SU-DHL-6 (cell line): ENCODE measurements around the gene GNB1L.

ENCODE experiments used
- H2AFZ ChIP-seq: fragments of 200-600 bp; sonication (generic); 2 replicates; pipeline ENCODE4 v1.6.1; 2014; ENCODE audit warnings: low read depth, mild to moderate bottlenecking, moderate library complexity, mixed read lengths, antibody characterized with exemption, low read length; ENCODE audit not compliant: severe bottlenecking
- H3F3A ChIP-seq: fragments of 200-600 bp; shearing (Covaris generic); 2 replicates; pipeline ENCODE4 v1.6.0; 2016; ENCODE audit warnings: antibody characterized with exemption, mild to moderate bottlenecking; ENCODE audit not compliant: insufficient read depth
- H3K27ac ChIP-seq: fragments of 200-600 bp; sonication (generic); 2 replicates; pipeline ENCODE4 v1.5.1; 2016; ENCODE audit warnings: low read depth, mild to moderate bottlenecking, low read length, moderate library complexity, mixed read lengths
- H3K27me3 ChIP-seq: fragments of 200-600 bp; sonication (generic), shearing (Covaris generic); 2 replicates; pipeline ENCODE4 v1.6.0; 2014; ENCODE audit warnings: mild to moderate bottlenecking, low read length
- H3K36me3 ChIP-seq: fragments of 200-600 bp; sonication (generic); 2 replicates; pipeline ENCODE4 v1.6.1; 2014; ENCODE audit warnings: mild to moderate bottlenecking, low read length, mixed read lengths
- H3K4me2 ChIP-seq: fragments of 300-600, 200-600 bp; shearing (Covaris generic), sonication (generic); 2 replicates; pipeline ENCODE4 v1.6.0; 2014; ENCODE audit warnings: low read length, low read depth, mild to moderate bottlenecking; ENCODE audit not compliant: poor library complexity, severe bottlenecking
- H3K4me3 ChIP-seq: fragments of 200-600 bp; sonication (generic); 2 replicates; pipeline ENCODE4 v1.5.1; 2014; ENCODE audit warnings: antibody characterized with exemption, low read length, mild to moderate bottlenecking, mixed read lengths; ENCODE audit not compliant: insufficient read depth, poor library complexity, severe bottlenecking
- H3K79me2 ChIP-seq: fragments of 200-600 bp; sonication (generic); 2 replicates; pipeline ENCODE4 v1.6.1; 2014; ENCODE audit warnings: mild to moderate bottlenecking, low read length, moderate library complexity; ENCODE audit not compliant: insufficient read depth
- H3K9ac ChIP-seq: fragments of 200-600 bp; sonication (generic); 2 replicates; pipeline ENCODE4 v1.7.0; 2014; ENCODE audit warnings: mild to moderate bottlenecking, low read length
- H3K9me2 ChIP-seq: fragments of 200-600 bp; sonication (generic); replicated peaks from 2 replicates; pipeline ENCODE4 v1.6.1; 2014; ENCODE audit warnings: low read length; ENCODE audit not compliant: insufficient read depth
- H3K9me3 ChIP-seq: fragments of 200-600 bp; sonication (generic); 2 replicates; pipeline ENCODE4 v1.6.1; 2014; ENCODE audit warnings: low read length, mixed read lengths; ENCODE audit not compliant: insufficient read depth
- H4K20me1 ChIP-seq: fragments of 200-600 bp; sonication (generic); 2 replicates; pipeline ENCODE4 v1.6.1; 2014; ENCODE audit warnings: low read depth, mild to moderate bottlenecking, antibody characterized with exemption, low read length, moderate library complexity, mixed read lengths
- EZH2phosphoT487 ChIP-seq: fragments of 200-600 bp; sonication (generic), shearing (Covaris generic); conservative IDR thresholded peaks from 2 replicates; pipeline ENCODE4 v1.6.1; 2018; ENCODE audit warnings: mild to moderate bottlenecking, antibody characterized with exemption, low read length, moderate library complexity, mixed read lengths
- TF ChIP-seq, protein P1 (sequence below): fragments of 200-600 bp; sonication (generic); IDR thresholded peaks from one replicate; pipeline ENCODE4 v1.5.1; 2017; ENCODE audit warnings: antibody characterized with exemption, mild to moderate bottlenecking, low read length, moderate library complexity; ENCODE audit not compliant: insufficient read depth, poor library complexity, severe bottlenecking

GNB1L gene

DNA sequence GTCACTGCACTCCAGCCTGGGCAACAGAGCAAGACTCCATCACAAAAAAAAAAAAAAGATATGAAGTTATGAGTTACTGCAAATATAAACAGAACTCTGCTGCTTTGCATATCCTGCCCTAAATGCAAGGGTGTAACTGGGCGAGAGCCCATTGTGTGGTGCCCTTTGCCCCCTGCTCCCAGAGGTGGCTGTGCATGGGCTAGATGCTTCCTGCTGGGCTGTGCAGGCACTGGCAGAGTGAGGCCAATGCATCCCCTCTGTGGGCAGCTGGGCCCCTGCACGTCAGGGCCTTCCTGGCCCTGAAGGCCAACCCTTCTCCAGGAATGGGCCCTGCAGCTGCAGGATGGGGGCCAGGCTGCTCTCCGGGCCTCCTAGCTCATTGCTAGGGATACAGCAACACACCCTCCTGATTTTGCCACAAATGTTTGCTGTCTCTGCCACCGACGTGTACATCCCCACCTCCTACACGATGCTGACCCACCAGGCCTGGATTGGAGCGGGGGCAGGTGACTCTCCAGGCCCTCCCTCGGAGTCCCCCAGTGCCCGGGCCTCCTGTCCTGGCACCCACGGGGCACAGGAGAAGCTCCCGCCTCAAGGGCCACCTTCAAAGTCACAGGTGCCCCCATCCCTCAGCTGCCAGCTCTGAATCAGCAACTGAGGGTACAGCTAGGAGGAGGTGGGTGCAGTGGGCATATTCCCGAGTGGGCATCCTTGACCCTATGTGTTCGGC lies 46.2 kb upstream of the GNB1L start:
- H3K9me3 ChIP-seq, result no peaks in the 10 kb centered on the region
- H3K9me2 ChIP-seq, result no peaks in the 10 kb centered on the region
- H2AFZ ChIP-seq, result no peak overlapping the region
- no peak overlapping the region for H3K4me2 ChIP-seq
- H3K36me3 ChIP-seq, result no peaks in the 10 kb centered on the region
- H3K79me2 ChIP-seq, result no peaks in the 10 kb centered on the region
- H3F3A ChIP-seq, result no peaks in the 10 kb centered on the region
- no peak overlapping the region for H3K4me3 ChIP-seq
- no peak overlapping the region for H3K9ac ChIP-seq
- H3K27me3 ChIP-seq, result no peaks in the 10 kb centered on the region
- no peak overlapping the region for H3K27ac ChIP-seq
- TF ChIP-seq EZH2phosphoT487, result no peak
- TF ChIP-seq, protein P1, sequence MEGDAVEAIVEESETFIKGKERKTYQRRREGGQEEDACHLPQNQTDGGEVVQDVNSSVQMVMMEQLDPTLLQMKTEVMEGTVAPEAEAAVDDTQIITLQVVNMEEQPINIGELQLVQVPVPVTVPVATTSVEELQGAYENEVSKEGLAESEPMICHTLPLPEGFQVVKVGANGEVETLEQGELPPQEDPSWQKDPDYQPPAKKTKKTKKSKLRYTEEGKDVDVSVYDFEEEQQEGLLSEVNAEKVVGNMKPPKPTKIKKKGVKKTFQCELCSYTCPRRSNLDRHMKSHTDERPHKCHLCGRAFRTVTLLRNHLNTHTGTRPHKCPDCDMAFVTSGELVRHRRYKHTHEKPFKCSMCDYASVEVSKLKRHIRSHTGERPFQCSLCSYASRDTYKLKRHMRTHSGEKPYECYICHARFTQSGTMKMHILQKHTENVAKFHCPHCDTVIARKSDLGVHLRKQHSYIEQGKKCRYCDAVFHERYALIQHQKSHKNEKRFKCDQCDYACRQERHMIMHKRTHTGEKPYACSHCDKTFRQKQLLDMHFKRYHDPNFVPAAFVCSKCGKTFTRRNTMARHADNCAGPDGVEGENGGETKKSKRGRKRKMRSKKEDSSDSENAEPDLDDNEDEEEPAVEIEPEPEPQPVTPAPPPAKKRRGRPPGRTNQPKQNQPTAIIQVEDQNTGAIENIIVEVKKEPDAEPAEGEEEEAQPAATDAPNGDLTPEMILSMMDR, result no peak
- H4K20me1 ChIP-seq, result no peaks in the 10 kb centered on the region

DNA sequence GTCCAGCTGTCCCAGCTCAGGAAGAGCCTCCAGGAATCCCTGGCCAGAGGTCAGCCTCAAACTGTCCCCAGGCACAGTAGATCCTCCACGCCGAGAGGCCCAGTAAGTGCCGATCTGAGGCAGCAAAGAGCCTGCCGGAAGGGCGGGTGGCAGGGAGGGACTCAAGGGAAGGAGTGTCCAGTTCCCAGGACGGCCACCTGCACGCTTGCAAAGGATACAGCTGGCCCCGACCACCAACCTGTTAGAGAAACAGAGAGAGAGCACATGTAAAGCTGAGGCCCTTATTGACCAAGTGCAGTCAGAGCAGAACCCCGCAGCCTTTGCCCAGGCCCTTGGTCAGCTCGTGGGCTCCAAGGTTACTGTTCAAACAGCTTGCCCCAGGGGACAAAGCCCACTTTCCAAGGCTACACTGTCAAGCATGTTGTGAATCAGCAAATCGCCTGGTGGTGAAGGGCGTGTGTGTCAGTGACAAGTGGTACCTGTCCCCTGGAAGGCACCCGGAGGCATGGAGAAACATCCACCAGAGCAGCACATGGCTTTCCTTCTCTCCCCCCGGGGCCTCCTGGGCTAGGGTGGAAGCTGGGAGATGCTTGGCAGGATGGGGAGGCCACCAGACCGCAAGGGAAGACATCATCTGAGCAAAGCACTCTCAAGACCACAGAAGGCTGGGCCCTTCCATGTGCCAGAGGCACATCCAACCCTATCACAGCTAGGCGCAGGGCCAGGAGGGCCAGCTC lies 44.3 kb upstream of the GNB1L start:
- Histone ChIP-seq H2AFZ (no peak overlapping the region), H3K27me3 (no peaks in the 10 kb centered on the region), H3K9me2 (no peaks in the 10 kb centered on the region), H4K20me1 (no peaks in the 10 kb centered on the region), H3K4me3 (no peak overlapping the region), H3K36me3 (no peaks in the 10 kb centered on the region), H3K4me2 (no peak overlapping the region), H3K9me3 (no peaks in the 10 kb centered on the region), H3F3A (no peaks in the 10 kb centered on the region), H3K9ac (no peak overlapping the region), H3K27ac (no peak overlapping the region), H3K79me2 (no peaks in the 10 kb centered on the region)
- TF ChIP-seq EZH2phosphoT487, result no peak
- TF ChIP-seq, protein P1, result no peak

DNA sequence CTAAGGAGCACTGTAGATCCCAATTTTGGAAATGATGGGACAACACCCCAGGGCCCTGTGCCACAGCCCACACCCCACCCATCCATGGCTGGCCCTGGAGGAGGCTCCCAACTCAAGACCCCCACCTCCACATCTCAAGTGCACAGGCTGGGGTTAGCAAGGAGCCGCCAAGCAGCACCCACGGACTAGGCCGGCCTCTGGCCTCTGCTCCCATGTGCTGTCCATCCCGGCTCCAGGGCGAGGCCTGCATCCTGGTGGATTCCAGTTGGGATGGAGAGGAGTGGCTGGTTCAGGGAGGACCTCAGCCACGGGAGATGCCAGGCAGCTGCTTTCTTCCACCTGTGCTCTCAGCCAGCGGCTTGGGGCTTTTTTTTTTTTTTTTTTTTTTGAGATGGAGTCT lies 43.5 kb upstream of the GNB1L start:
- no peak overlapping the region for H3K9ac ChIP-seq
- no peak for TF ChIP-seq EZH2phosphoT487
- TF ChIP-seq, protein P1, result no peak

More for the DNA sequence above, 43.5 kb upstream of the GNB1L start:
- Histone ChIP-seq H3K36me3 (no peaks in the 10 kb centered on the region), H3K4me2 (no peak overlapping the region), H3K4me3 (no peak overlapping the region), H2AFZ (no peak overlapping the region), H3K27ac (no peak overlapping the region), H3K9me3 (no peaks in the 10 kb centered on the region), H3K79me2 (no peaks in the 10 kb centered on the region), H4K20me1 (no peaks in the 10 kb centered on the region), H3K9me2 (no peaks in the 10 kb centered on the region), H3F3A (no peaks in the 10 kb centered on the region), H3K27me3 (no peaks in the 10 kb centered on the region)
